ENCODE measurements around the gene EQTN. TPM values are rescaled to one million over a fixed set of nuclear protein-coding genes. Genes with fewer than 3 reads are reported as not detected.

EQTN gene
- total RNA-seq, 1 experiment from 2014 or later: 0.18 TPM

GRCh38 chr9:27293996-27294395 is 3.0 kb downstream of the EQTN start:
- DNase-seq (ENCODE audit: low spot score): no peak

GRCh38 chr9:27292659-27293405 is 4.1 kb downstream of the EQTN start:
- DNase-seq (ENCODE audit: low spot score): no peak

GRCh38 chr9:27291292-27291691 is 5.7 kb downstream of the EQTN start:
- DNase-seq (ENCODE audit: low spot score): no peak

GRCh38 chr9:27282269-27282668 is 14.7 kb downstream of the EQTN start:
- DNase-seq (ENCODE audit: low spot score): no peak

GRCh38 chr9:27280860-27281259 is 16.1 kb downstream of the EQTN start:
- no peak for DNase-seq (ENCODE audit: low spot score)

GRCh38 chr9:27280249-27280648 is 16.7 kb downstream of the EQTN start:
- no peak for DNase-seq (ENCODE audit: low spot score)

GRCh38 chr9:27279611-27280010 is 17.3 kb downstream of the EQTN start:
- DNase-seq (ENCODE audit: low spot score): no peak

- DNase-seq (ENCODE audit: low spot score): no peak
Observed at GRCh38 chr9:27278374-27278773, 18.6 kb downstream of the EQTN start.

- peak; percentile 84 for DNase-seq (ENCODE audit: low spot score)
Observed at GRCh38 chr9:27276193-27277030, 20.5 kb downstream of the EQTN start.

- DNase-seq (ENCODE audit: low spot score): peak; percentile 75
Observed at GRCh38 chr9:27273186-27273585, 23.8 kb downstream of the EQTN start.

GRCh38 chr9:27272103-27272502 is 24.8 kb downstream of the EQTN start:
- DNase-seq (ENCODE audit: low spot score): no peak

- peak; percentile 15 for DNase-seq (ENCODE audit: low spot score)
Observed at GRCh38 chr9:27261517-27262211, 35.3 kb downstream of the EQTN start.

- no peak for DNase-seq (ENCODE audit: low spot score)
Observed at GRCh38 chr9:27260789-27261516, 36.0 kb downstream of the EQTN start.

- no peak for DNase-seq (ENCODE audit: low spot score)
Observed at GRCh38 chr9:27258662-27259061, 38.3 kb downstream of the EQTN start.

GRCh38 chr9:27248702-27249101 is 48.2 kb downstream of the EQTN start:
- DNase-seq (ENCODE audit: low spot score): no peak

- DNase-seq (ENCODE audit: low spot score): peak; percentile 82
Observed at GRCh38 chr9:27247756-27248155, 49.2 kb downstream of the EQTN start.

GRCh38 chr9:27239648-27240047 is 57.3 kb downstream of the EQTN start:
- DNase-seq (ENCODE audit: low spot score): peak; percentile 7
